SK-MEL-5 (cell line): ENCODE results near the gene CENPVL3. TPM values are rescaled to one million over a fixed set of nuclear protein-coding genes. Genes with fewer than 3 reads are reported as not detected.
"Not testable (repeated sequence)": the region's sequence is repeated elsewhere in the genome, so short reads cannot be mapped to it uniquely, and the experiment has no call there.

Experiments used
- DNase-seq: peaks from one replicate; pipeline ENCODE4 v3.0.0-alpha.2; 2016; ENCODE audit warnings: low read depth, low spot score
- in situ Hi-C: cut with HindIII; loops from 2 replicates; pipeline ENCODE4 v1.10.0; 2016; ENCODE audit warnings: low sequenced_read_pairs, high pct_unique_total_duplicates, low pct_unique_long_range_greater_than_20kb
- polyA plus RNA-seq, 2 experiments: library from polyadenylated mRNA; depleted of rRNA; stranded (reverse); fragments of >200 nt; gene quantifications; 2 replicates each; pipeline ENCODE4 v1.2.3, GENCODE V29; 2015
- total RNA-seq: library from RNA; depleted of rRNA; stranded (reverse); fragments of >200 nt; shearing (Covaris generic); gene quantifications from 2 replicates; pipeline ENCODE4 v1.2.3, GENCODE V29; 2014; rRNA removed

The CENPVL3 gene
- total RNA-seq = 0.16 and 0.19 TPM in 2 replicates
- 0.38 and 0.46 TPM in 2 replicates for polyA plus RNA-seq (2015; cell fraction: cytosol; rRNA removed)
- polyA plus RNA-seq (2015; cell fraction: nucleus; rRNA removed) = not detected in 2 replicates

DNA sequence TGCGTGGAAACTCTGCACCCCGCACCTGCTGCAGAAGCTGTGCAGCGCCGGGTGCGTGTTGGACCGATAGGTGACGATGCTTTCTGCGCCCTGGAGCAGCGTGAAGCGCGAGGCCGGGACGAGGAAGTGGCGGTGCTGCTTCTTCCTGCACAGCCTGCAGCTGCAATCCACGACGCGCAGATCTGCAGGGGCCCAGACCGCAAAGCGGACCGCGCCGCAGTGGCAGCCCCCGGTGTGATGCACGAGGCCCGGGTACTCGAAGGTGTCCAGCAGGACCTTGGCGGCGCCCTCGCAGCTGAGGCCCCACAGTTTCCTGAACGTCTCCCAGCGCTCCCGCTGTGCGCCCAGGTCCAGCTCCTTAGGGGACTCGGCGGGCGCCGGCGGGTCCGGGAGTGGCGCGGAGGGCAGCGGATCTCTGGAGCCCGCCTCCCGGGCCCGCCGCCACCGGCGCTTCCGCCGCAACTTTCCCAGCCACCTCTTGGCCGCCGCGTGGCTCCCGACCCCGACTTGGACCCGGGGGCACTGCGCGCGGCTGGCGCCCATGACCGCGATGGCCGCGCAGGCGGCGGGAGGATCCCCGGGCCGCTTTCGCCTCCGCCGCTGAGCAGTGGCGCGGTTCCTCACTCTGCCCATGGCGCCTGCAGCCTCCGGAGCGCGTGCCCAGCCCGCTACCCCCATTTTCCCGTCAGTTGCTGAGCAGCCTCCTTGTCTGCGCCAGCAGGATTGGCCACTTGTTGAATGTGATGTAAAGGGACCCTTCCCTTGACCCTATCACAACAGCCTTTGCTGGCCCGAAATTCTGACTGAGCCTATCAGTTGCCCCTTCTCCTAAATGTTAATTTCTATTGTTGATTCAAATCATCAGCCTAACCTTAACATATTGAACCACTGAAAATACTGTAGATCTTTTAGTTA, at the start of gene CENPVL3:
Gene CENPVL3 (minus strand): TSS at position 672 of the 915 bp plus-strand sequence. CDS start 39 bp downstream, at position 633.
- peak; percentile 7 for DNase-seq
- in situ Hi-C loops = not testable (repeated sequence)

- no peak for DNase-seq
- in situ Hi-C loops = no loop called here
These were observed 47.3 kb upstream of the CENPVL3 start for GRCh38 chrX:51665981-51666380.

DNA sequence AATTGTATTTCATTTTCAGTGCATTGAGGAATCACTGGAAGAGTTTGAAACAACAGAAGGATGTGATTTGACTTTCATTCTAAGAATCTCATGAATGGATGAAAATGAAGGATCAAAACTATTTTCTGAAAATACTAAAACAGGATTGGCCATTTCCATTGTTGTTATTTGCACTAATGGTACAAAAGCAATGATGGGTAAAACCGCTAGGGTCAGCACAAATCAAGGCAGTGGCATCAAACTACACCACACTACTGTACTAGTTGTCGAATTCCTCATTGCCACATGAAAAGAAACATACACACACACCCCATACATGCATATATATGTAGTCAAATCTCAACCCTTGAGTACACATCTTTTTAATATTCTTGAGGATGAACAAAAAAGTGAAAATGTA, 24.7 kb upstream of the CENPVL3 start:
- DNase-seq = no peak
- in situ Hi-C loops = no loop called here

- in situ Hi-C loops = no loop called here
- DNase-seq = peak; percentile 68
These were observed 22.8 kb upstream of the CENPVL3 start for GRCh38 chrX:51641421-51642021.

DNA sequence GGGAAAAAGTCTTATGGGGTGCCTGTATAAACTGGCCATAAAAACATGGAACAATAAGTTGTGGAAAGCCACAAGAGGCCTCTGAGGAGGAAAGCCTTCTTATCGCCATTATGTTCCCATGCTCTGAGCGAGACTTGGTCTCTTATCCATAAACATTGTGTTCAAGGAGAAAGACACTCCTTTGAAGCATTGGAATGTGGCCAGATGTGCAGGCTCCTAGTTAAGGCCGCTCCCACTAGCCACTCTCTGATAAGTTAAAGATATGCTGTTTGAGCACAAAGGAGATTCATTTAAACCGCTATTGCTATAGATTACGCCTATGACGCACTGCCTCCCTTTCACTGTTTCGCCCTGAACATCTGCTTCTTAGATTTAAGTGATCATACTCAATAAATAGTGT, 17.8 kb upstream of the CENPVL3 start:
- DNase-seq, in situ Hi-C loops: not testable (repeated sequence)

DNA sequence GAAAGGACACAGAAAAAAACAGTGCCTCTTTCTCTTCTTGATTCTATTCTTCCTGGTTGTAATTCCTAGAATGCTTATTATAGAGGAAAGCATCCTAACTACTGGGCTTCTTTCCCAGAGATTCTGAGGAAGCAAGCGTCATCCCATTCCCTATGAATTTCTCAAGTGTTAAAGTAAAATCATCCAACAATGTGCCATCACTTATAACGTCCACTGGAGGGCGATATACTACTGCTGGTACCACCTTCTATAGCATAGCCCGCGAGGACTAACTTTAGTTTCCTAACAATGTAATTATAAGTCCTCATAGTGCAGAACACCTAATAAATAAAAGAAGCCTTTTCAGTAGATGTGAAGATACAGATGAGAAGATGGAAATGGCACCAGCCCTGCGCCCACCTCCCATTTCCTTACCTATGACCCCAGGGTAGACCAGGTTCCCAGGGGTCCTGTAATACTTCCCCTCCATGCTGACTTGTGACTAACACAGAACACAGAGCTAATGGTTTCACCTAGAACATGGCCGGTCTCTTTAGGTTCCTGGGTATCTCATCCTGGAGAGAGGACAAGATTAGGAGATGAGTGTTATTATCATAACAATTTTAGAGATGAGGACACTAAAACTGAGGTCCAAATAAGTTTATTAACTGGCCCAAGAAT, 4.2 kb downstream of the CENPVL3 start:
- in situ Hi-C loops = no loop called here
- peak; percentile 46 for DNase-seq

GRCh38 chrX:51608766-51609165, 9.9 kb downstream of the CENPVL3 start:
- no peak for DNase-seq
- in situ Hi-C loops = no loop called here

- DNase-seq = no peak
- in situ Hi-C loops = no loop called here
These were observed 10.6 kb downstream of the CENPVL3 start for GRCh38 chrX:51608126-51608525.

GRCh38 chrX:51606446-51606845, 12.3 kb downstream of the CENPVL3 start:
- no peak for DNase-seq
- in situ Hi-C loops = no loop called here

- DNase-seq = no peak
- in situ Hi-C loops = no loop called here
These were observed 19.8 kb downstream of the CENPVL3 start for GRCh38 chrX:51598899-51599298.

- DNase-seq = no peak
- in situ Hi-C loops = no loop called here
These were observed 46.8 kb downstream of the CENPVL3 start for GRCh38 chrX:51571874-51572273.

- in situ Hi-C loops = no loop called here
These were observed 49.2 kb downstream of the CENPVL3 start for GRCh38 chrX:51569561-51569960.

DNA sequence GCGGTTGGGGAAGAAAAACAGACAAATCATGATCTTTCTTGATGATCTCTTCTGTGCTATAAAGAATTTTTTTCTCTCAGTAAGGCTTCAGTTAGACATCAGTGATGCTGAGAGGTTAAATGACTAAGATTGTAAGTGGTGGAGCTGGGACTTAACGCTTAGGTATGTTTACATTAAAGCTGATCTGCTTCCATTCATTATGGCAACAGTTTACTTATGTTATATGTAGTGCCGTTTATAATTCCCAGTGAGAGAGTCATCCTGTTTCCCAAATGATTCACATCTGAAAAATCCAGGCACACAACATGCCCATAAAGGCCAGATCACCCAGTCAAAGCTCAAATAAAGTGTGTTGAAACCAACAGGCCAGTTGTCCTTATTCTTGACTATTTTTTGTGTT, 50.1 kb downstream of the CENPVL3 start:
- no peak for DNase-seq
- in situ Hi-C loops = no loop called here

More at GRCh38 chrX:51569561-51569960, 49.2 kb downstream of the CENPVL3 start:
- no peak for DNase-seq

Other genes starting within 250 kb of the CENPVL3 start
- gene NUDT11, start 122.3 kb downstream of the CENPVL3 start, total RNA-seq = 9.3 and 9.6 TPM in 2 replicates
- gene CENPVL2, start 63.9 kb upstream of the CENPVL3 start, total RNA-seq = 0.32 TPM in 1 of 2 replicates, not detected in the other
- gene CENPVL1, start 91.6 kb upstream of the CENPVL3 start, total RNA-seq = 0.32 TPM in 1 of 2 replicates, not detected in the other
- gene GSPT2, start 124.5 kb upstream of the CENPVL3 start, total RNA-seq = 9.4 and 9.5 TPM in 2 replicates